ENCODE measurements around the gene ADAR.

The ADAR gene

DNA sequence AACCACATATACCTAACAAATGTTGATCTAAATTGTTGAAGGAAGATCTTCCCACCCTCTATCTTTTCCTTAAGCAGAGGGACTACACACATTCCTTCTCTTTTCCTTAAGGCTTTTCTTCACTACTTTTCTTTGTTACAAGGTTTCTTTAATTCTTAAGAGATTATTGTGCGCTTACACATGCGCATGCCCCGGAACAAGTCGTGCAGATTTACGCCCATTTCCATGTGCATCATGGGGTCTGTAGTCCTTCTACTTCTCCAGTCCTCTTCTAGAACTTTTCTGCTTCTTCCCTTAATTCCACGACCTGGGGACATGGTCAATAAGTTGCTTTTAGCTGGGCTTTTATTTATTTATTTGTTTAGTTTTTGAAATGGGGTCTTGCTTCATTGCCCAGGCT, 42.1 kb downstream of the ADAR start:
- no peak overlapping the region for H3K4me3 ChIP-seq
- peaks cover 0 to 41% of the 10 kb centered on the region in 2 donors for H3K27me3 ChIP-seq
- DNase-seq, result no peak
- no peak overlapping the region for H3K27ac ChIP-seq
- no peaks in the 10 kb centered on the region for H3K36me3 ChIP-seq
- intact Hi-C loops (cut with DNase I; ENCODE audit: low total_unique reads), result loop anchor here (10.0 kb wide), 1 partner anchor 59 kb away; no protein-coding TSS in a partner anchor
- TF ChIP-seq, protein P1, sequence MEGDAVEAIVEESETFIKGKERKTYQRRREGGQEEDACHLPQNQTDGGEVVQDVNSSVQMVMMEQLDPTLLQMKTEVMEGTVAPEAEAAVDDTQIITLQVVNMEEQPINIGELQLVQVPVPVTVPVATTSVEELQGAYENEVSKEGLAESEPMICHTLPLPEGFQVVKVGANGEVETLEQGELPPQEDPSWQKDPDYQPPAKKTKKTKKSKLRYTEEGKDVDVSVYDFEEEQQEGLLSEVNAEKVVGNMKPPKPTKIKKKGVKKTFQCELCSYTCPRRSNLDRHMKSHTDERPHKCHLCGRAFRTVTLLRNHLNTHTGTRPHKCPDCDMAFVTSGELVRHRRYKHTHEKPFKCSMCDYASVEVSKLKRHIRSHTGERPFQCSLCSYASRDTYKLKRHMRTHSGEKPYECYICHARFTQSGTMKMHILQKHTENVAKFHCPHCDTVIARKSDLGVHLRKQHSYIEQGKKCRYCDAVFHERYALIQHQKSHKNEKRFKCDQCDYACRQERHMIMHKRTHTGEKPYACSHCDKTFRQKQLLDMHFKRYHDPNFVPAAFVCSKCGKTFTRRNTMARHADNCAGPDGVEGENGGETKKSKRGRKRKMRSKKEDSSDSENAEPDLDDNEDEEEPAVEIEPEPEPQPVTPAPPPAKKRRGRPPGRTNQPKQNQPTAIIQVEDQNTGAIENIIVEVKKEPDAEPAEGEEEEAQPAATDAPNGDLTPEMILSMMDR (IDR thresholded peaks at IDR 0.05), result no peak
- peaks cover 0 to 12% (median 2%) of the 10 kb centered on the region in 4 donors for H3K4me1 ChIP-seq
- no peaks in the 10 kb centered on the region for H3K9me3 ChIP-seq

DNA sequence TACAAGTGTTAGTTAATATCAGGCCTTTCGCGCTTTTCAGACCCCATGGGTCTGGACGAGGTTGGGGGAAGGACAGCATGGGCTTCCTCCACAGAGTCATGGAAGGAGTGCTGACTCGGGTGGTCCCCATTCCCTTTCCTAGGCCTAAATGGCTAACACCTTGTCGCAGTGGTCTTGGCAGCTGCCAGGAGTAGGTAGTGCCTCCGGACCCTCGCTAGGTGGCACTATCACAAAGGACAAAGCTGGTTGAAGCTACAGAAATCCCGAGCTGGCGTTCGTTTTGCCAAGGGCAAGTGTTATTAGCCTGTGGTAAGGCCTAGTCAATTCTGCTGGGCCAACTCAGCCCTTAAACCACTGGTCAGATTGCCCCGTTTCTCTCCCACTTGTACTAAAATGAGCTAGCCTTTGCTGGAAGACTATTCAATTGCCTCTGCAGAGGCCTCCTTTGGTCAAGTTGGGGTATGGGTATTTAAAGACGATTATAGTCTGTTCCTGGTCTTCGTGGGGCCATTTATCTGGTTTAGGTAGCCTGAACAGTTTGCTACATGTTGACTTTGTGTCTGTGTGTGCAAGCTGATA, 48.4 kb downstream of the ADAR start:
- Histone ChIP-seq H3K27ac (peak overlapping the region; percentile 86 to 91), H3K4me1 (peaks cover 0 to 28% (median 18%) of the 10 kb centered on the region in 4 donors), H3K9me3 (no peaks in the 10 kb centered on the region), H3K4me3 (peak overlapping the region; percentile 90 to 94), H3K27me3 (no peaks in the 10 kb centered on the region), H3K36me3 (peaks cover 13 to 14% (median 14%) of the 10 kb centered on the region in 3 donors)
- DNase-seq, result peak; percentile 86 to 92
- TF ChIP-seq, protein P1 (IDR thresholded peaks at IDR 0.05), result peak; percentile 88 to 92
- intact Hi-C loops (cut with DNase I; ENCODE audit: low total_unique reads), result loop anchor here (1.0 to 10.0 kb wide), 4 partner anchors 65 to 323 kb away; partner anchors contain the start of genes AQP10 and ATP8B2

DNA sequence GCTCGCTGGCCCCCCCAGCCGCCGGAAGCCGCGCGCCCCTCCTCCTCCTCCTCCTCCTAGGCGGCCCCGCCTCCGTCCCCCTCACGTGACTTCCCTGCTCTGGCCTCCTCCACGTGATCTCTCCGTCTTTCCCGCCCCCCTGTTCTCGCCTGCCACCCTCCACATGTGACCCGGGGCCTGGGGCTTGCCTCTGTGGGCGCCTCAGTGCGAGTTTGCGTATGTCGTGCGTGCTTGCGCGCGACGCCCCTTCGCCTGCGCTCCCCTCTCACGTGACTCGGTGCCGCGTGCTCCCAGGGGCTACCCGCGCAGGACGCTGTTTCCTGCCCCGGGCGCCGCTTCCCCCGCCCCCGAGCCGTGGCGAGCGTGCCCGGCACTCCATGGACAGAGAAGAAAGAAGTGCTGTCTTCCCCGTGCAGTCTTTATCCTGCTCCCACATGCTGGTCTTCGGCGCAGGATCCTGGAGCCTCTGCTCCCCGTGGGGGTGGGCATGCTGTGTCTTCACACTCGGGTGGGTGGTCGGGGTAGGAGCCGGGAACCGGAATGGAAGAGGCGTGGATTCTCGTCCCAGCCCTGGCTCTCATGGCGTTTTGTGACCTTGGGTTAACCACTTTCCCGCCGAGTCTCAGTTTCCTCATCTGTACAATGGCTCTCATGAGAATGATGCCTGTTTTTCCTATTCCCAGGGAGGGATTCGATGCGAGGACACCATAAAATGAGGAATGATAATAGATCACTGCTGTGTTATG, 49.1 kb downstream of the ADAR start:
- peak; percentile 99 to 100 for DNase-seq
- peak overlapping the region; percentile 86 to 91 for H3K27ac ChIP-seq
- H3K36me3 ChIP-seq, result peaks cover 20 to 21% (median 21%) of the 10 kb centered on the region in 3 donors
- intact Hi-C loops (cut with DNase I; ENCODE audit: low total_unique reads), result loop anchor here (1.0 to 10.0 kb wide), 2 partner anchors 201 to 234 kb away; partner anchors contain the start of genes AQP10 and ATP8B2
- TF ChIP-seq, protein P1 (IDR thresholded peaks at IDR 0.05), result no peak
- H3K9me3 ChIP-seq, result no peaks in the 10 kb centered on the region
- no peaks in the 10 kb centered on the region for H3K27me3 ChIP-seq
- H3K4me3 ChIP-seq, result peak overlapping the region; percentile 90 to 94
- peaks cover 0 to 28% (median 18%) of the 10 kb centered on the region in 4 donors for H3K4me1 ChIP-seq

DNA sequence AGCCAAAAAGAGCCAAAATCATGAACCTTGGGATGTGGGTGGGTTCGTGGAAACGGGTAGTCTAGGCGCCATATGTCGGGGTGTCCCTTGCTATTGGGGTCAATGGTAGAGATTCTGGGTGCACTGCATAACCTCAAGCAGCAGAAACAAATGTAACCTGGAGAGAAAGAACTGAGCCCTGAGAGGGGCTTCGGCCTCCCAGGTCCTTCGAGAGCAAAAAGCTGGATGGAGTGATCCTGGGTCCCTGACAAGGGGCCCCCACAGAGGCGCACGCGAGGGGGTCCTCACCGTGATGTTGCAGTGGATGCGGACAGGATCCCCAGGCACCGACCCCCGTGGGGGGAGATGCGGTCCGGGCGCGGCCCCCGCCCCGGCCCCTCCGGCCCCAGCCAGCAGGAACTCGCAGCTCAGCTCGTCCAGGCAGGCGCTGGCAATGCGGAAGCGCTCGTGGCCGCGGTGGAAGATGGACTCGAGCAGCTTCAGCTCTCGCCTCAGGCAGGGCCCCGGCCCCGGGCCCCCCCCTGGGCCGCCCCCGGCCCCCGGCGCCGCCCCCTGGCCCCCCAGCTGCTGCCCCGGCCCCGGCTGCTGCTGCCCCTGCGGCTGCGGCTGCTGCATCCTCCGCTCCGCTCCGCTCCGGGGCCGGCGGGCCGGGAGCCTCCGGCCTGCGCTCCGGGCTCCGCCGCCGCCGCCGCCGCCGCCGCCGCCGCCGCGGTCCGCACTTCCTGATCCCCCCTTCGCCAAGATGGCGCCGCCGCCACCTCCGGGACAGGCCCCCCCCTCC, 49.9 kb downstream of the ADAR start, which contains the start of gene UBE2Q1:
TSS of gene UBE2Q1 (minus strand) at position 724 of the 781 bp plus-strand sequence. CDS start at position 615, 109 bp downstream.
- TF ChIP-seq, protein P1 (IDR thresholded peaks at IDR 0.05), result no peak
- Histone ChIP-seq H3K36me3 (peaks cover 27 to 29% (median 28%) of the 10 kb centered on the region in 3 donors), H3K27ac (peak within 1 kb of the TSS; percentile 86 to 91), H3K4me1 (peaks cover 0 to 28% (median 18%) of the 10 kb centered on the region in 4 donors), H3K27me3 (no peaks in the 10 kb centered on the region), H3K4me3 (peak within 1 kb of the TSS; percentile 90 to 94), H3K9me3 (no peaks in the 10 kb centered on the region)
- peak; percentile 51 to 77 for DNase-seq
- intact Hi-C loops (cut with DNase I; ENCODE audit: low total_unique reads), result loop anchor here (10.0 kb wide), 1 partner anchor 233 kb away; the partner anchor contains the start of genes AQP10 and ATP8B2

Data from tibial artery (tissue), 4 donors.